Smooth muscle cell of trachea (primary cell): ENCODE data around the gene RPS23. TPM values are rescaled to one million over a fixed set of nuclear protein-coding genes. Genes with fewer than 3 reads are reported as not detected.

Experiments
- total RNA-seq: library from RNA; depleted of rRNA; stranded (reverse); fragments of >200 nt; gene quantifications from 2 replicates; pipeline ENCODE4 v1.2.1, GENCODE V29; 2014

Gene RPS23
- 2,876 and 3,204 TPM in 2 replicates for total RNA-seq

DNA sequence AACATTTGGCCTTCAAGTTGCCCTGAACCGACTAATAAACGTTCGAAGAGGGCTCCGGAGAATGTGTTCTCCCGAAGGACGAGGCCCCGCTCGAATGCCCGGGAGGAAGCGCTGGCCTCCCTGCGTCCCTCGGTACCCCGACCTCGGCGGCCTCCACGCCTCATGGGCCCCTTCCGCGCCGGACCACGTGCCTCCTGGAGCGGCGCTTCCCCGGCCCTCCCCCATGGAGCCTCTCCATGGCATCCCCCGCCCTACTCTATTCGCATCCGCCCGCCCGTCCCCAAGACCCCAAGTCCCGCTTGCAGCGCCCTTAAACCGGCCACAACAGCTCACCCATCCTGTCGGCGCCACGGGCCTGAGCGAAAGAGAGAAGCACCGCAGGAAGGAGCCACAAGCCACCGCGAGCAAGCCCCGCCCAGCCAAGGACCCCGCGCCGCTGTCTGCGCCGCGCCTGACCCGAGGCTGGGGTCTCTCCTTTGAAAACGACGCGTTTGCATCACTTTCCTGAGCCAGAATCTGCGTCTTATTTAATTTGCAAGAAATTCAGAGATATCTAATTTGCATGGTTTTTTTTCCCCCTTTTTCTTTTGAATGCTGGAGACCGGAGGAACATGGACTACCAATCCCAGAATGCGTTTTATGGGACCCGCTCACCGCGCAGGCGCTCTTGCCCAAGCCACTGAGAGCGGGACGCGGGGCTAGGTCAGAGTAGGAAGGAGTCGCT lies at the start of gene RPS23:
Gene RPS23 (minus strand): TSS at position 368 of the 724 bp plus-strand sequence. CDS start 31 bp downstream, at position 337.

